ENCODE data around the gene SH3GLB1. TPM values are rescaled to one million over a fixed set of nuclear protein-coding genes. Genes with fewer than 3 reads are reported as not detected.
A peak's percentile ranks its signal among the peaks of the same experiment; 100 is the strongest.

The SH3GLB1 gene
- total and polyA plus RNA-seq, 9 of the 15 experiments (the other 6 are each of a cell fraction or from before 2014, with no cell fraction given): 8.6 to 34.2 (median 24.2) TPM

GRCh38 chr1:86775395-86775794 lies 71.0 kb downstream of the SH3GLB1 start (continued):
- TF ChIP-seq PML (IDR thresholded peaks at IDR 0.05; ENCODE audit: low read length): peak; percentile 71
- peak; percentile 85 for TF ChIP-seq KLF16 (IDR thresholded peaks at IDR 0.05)
- peak; percentile 27 to 60; a peak in 2 of 4 replicates for TF ChIP-seq MNT (conservative IDR thresholded peaks at IDR 0.05)
- peak; percentile 78 to 96; a peak in 3 of 4 replicates for TF ChIP-seq RCOR1 (IDR thresholded peaks at IDR 0.05; ENCODE audit: borderline replicate concordance in 1 of 2, low read depth in 2 of 2, low read length in 2 of 2)
- peak; percentile 91 for TF ChIP-seq EP300 (IDR thresholded peaks at IDR 0.05; ENCODE audit: low read length)
- TF ChIP-seq ZNF217 (CRISPR knock-in tag; IDR thresholded peaks at IDR 0.05): no peak
- peak; percentile 27; the same call in 1 of the 2 replicates for TF ChIP-seq BCOR (IDR thresholded peaks at IDR 0.05)
- TF ChIP-seq ZNF143 (CRISPR knock-in tag; IDR thresholded peaks at IDR 0.05): no peak
- TF ChIP-seq SRSF9 (IDR thresholded peaks at IDR 0.05; ENCODE audit: borderline replicate concordance, low read depth, low read length): no peak
- 0 out of 4 replicates have a peak, but pooled peaks of 1 of the 2 experiments have one; percentile 13 for TF ChIP-seq FOXA3 (CRISPR knock-in tag; conservative IDR thresholded peaks at IDR 0.05 in 1 of 2, IDR thresholded peaks at IDR 0.05 in 1 of 2)
- TF ChIP-seq DMBX1 (CRISPR knock-in tag; IDR thresholded peaks at IDR 0.05; ENCODE audit: borderline replicate concordance): peak; percentile 43; the same call in 1 of the 2 replicates
- TF ChIP-seq RAD21 (CRISPR knock-in tag; conservative IDR thresholded peaks at IDR 0.05 in 1 of 2, IDR thresholded peaks at IDR 0.05 in 1 of 2): 0 out of 4 replicates have a peak, but pooled peaks of 1 of the 2 experiments have one; percentile 15
- TF ChIP-seq SRSF7 (optimal IDR thresholded peaks at IDR 0.05; ENCODE audit: low read depth, low read length): no peak
- TF ChIP-seq SMARCA4 (IDR thresholded peaks at IDR 0.05): peak; percentile 92
- TF ChIP-seq CREM (IDR thresholded peaks at IDR 0.05; ENCODE audit: low read depth): peak; percentile 45; the same call in 1 of the 2 replicates
- peak; percentile 50; the same call in 1 of the 2 replicates for TF ChIP-seq CHAMP1 (IDR thresholded peaks at IDR 0.05)
- TF ChIP-seq ELF1 (tag; IDR thresholded peaks at IDR 0.05): peak; percentile 44
- TF ChIP-seq SMARCC2 (IDR thresholded peaks at IDR 0.05; ENCODE audit: low read depth): peak; percentile 45
- 0 out of 2 replicates have a peak, but pooled peaks have one; percentile 56 for TF ChIP-seq CC2D1A (IDR thresholded peaks at IDR 0.05)
- TF ChIP-seq HDAC1 (IDR thresholded peaks at IDR 0.05): peak; percentile 37 to 88; a peak in 2 of 4 replicates
- TF ChIP-seq ZEB2 (IDR thresholded peaks at IDR 0.05): peak; percentile 89
- TF ChIP-seq ZFX (CRISPR knock-in tag; IDR thresholded peaks at IDR 0.05): peak; percentile 19; the same call in 1 of the 2 replicates
- peak; percentile 84 for TF ChIP-seq HMGN3 (IDR thresholded peaks at IDR 0.05; ENCODE audit: borderline replicate concordance, extremely low read depth, insufficient read length, low read depth, low read length)
- peak; percentile 29 for TF ChIP-seq TAF9B (IDR thresholded peaks at IDR 0.05; ENCODE audit: partially characterized antibody)
- peak; percentile 77 for TF ChIP-seq STAT5A (IDR thresholded peaks at IDR 0.05; ENCODE audit: borderline replicate concordance, low read length)
- peak; percentile 53; the same call in 1 of the 2 replicates for TF ChIP-seq GATA2 (CRISPR knock-in tag; IDR thresholded peaks at IDR 0.05)

Measured in K562 (cell line).